ENCODE data around the gene TTC33. TPM values are rescaled to one million over a fixed set of nuclear protein-coding genes. Genes with fewer than 3 reads are reported as not detected.
"Not testable (repeated sequence)": the region's sequence is repeated elsewhere in the genome, so short reads cannot be mapped to it uniquely, and the experiment has no call there.

Gene TTC33
- polyA plus RNA-seq, 4 donors: 31.5 to 43.9 (median 34.2) TPM

DNA sequence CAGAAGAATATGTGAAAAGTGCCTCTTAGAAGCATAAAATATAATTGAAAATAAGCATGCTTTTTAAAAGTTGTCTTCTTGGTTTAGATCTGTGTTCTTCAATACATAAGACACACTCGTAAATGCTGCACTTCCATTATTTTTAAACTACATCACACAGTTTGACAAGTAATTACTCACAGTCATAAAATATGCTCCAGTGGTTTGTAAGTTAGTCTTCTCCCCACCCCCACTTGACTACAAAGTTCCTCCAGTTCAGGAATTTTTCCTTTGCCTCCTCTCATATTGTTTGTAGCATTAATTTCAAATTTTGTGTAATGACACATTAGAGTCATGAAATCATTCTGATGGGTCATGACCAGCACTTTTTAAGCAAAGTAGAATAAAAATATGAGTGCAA lies 136.3 kb downstream of the TTC33 start:
- DNase-seq (ENCODE audit: low read depth in 4 of 4, low spot score in 2 of 4): peak in 1 of 4 donors; percentile 21

DNA sequence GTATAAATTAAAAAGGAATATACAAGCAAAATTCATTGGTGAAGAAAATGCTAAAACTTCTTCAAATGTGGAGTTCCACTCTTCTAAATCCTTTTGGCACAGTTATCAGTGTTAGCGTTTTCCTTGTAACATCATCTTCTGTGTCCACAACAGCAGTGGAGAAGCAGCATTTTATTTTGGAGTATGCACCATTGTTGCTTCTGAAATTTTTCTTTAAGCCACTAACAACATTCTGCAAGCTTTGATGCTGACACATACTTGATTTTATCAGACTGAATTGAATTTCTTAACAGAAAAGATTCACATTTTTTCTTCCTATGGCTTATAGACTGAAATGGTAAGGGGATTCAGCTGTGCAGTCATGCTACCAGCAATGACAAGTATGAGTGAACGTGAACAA lies 136.8 kb downstream of the TTC33 start:
- DNase-seq (ENCODE audit: low read depth in 4 of 4, low spot score in 2 of 4): no peak

DNA sequence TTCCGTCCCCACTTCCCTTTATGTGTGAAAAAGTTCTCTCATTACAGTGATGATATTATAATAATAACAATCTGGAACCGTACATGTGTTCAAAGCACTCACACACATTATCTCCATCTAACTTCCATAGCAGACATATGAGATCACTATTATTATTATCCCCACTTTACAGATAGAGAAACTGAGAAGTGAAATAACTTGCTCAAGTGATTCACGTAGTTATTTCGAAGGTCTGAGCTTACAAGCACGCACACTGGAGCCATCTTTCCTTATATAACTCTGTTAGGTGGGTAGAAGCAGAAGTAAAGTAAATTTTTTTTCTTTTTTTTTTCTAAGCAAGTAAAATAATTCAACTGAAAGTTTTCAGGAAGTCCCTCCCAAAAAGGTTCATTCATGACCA lies 139.0 kb downstream of the TTC33 start:
- no peak for DNase-seq (ENCODE audit: low read depth in 4 of 4, low spot score in 2 of 4)

DNA sequence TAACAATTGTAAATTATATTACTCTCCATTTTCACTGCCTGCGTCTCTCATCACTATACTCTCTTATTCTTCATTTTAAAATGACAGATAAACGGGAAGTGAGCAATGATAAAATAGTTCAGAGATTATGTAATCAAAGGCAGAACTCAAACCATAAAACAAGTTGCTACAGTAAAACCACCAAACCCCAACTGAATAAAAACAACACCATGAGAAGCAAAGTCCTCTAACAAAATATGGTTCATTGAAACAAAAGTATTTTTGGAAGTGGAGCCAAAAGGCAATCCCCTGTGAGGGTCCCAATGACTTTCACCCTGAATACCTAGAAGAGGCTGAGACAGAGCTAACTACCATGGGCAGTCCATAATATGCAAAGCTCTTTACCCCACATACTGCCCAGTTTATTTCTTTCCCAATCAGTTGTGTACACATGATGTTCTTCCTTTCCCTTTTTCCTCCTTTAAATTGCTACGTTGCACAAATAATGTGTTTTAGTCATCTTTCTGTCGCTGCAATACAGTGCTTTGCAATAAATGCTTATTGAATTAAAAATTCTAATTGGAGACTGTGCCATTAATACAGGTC lies 140.1 kb downstream of the TTC33 start:
- DNase-seq (ENCODE audit: low read depth in 4 of 4, low spot score in 2 of 4): no peak

DNA sequence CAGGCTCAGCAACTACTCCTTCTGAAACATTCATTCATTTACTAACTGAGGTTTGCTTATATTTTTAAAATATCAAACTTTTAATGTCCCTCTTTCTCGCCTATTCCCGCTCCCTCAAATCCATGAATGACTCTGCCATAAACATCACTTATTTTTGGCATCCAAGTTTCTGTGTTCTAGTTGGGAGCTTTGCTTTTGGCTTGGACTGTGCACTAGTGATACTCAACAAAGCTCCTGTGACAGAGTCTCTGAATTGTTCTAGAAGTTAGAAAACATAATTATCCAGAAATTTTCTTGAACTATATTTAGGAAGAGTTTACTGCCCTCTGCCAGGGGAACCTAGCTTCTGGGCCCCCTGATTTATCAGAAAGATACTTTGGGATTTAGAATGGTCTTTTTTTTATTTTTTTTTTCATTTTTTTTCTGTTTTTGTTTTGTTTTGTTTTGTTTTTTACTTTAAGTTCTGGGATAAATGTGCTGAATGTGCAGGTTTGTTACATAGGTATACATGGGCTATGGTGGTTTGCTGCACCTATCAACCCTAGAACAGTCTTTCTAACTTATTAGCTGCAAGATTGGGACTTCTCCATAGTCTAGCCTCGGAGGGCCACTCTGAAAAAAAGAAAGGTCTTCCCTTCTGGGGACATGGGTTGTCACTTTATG lies 140.7 kb downstream of the TTC33 start:
- DNase-seq (ENCODE audit: low read depth in 4 of 4, low spot score in 2 of 4): no peak

DNA sequence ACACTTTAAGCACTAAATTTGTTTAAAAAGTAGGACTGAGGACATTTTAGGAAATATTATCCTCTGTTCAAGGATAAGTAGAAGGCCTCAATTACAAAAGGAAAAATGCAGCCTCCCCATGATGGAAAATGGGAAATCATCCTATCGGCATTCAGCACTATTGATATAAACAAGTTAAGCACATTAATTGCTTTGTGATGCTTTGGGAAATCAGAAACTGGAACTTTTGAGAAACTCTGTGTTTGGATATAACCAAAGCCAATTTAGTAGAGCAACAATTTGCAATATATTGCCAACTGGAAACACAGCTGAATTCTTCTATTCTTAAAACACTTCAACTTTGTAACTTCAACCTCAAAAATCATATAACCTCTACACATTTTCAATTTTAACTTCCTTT lies 141.3 kb downstream of the TTC33 start:
- no peak for DNase-seq (ENCODE audit: low read depth in 4 of 4, low spot score in 2 of 4)

DNA sequence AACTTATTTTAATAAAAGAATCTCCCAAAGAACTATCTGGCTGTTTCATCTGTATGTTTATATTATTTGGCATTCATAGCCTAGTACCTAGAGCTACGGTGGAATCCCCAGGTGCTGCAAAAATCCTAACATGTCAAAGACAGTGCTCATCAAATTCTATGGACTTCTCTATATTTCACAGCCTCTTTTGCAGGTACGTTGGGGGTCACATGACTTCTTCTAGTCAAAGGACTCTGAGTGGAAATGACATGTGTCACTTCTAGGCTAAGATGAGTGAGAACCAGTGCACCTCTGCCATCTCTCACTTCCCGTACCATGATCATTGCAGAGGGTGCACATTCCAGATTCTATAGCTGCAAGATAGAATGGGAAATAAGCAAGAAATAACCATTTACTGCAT lies 148.6 kb downstream of the TTC33 start:
- DNase-seq (ENCODE audit: low read depth in 4 of 4, low spot score in 2 of 4): no peak

DNA sequence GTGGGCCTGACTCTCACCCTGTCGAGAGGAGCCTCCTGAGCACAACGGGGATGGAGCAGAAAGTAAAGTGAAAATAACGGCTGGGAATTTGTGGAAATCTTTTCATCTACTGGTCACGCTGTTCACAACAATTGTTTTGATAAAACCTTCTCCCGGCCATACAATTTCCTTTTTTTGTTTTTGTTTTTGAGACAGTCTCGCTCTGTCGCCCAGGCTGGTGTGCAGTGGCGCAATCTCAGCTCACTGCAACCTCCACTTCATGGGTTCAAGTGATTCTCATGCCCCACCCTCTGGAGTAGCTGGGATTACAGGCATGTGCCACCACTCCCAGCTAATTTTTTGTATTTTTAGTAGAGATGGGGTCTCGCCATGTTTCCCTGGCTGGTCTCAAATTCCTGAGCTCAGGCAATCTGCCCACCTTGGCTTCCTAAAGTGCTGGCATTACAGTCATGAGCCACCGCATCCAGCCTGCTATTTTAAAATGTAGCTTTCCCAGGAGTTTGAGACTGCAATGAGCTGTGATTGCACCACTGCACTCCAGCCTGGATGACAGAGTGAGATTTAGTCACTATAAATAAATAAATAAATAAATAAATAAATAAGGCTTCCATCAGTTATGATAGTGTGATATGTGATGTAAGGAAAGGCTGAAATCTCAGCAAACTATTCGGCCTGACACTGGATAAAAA lies 149.5 kb downstream of the TTC33 start:
- no peak for DNase-seq (ENCODE audit: low read depth in 4 of 4, low spot score in 2 of 4)

DNA sequence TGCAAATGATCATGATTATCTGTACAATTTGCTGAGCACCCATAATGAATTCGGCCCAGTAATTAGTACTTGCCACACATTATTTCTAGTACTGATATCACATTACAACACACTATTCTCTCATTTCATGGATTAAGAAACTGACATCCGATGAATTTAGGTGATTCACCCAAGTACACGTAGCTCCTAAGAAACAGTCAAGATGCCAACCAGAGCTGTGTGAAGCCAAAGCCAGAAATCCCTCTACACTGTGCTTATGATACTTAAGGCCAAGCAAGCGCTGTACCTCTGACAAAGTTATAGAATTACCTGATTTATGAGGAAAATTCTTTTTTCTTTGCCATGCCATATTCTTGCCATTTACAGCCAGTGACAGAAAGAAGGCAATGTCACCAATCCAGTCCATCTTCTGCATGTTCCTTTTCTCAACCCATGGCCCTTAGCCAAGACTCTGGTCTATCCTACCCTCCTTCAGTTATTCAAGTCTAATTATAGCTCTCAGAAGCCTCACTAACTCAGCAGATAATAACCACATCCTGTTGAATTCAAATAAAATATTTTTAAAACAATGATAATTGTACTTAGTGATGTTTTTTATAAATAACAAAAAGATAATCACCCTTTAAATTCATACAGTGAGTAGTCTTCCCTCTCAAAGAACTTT lies 150.3 kb downstream of the TTC33 start:
- DNase-seq (ENCODE audit: low read depth in 4 of 4, low spot score in 2 of 4): no peak

DNA sequence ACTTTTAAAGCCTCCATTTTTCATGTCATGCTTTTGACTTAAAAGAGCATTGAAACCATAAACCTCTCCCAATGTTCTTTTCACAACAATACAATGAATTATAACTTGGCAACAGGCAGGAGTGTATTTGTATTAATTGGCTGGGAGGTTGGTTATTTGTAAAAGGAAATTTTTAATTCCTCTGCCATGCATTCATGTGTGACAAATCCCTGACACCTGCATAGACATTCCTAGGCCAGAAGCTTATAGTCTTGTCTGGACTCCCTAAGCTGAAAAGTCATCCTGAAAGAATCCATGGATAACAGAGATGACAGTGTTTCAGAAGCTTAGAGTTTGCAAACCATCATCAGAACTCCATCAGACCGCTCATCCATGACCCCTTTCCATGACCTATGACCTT lies 152.4 kb downstream of the TTC33 start:
- DNase-seq (ENCODE audit: low read depth in 4 of 4, low spot score in 2 of 4): peak in 1 of 4 donors; percentile 24

DNA sequence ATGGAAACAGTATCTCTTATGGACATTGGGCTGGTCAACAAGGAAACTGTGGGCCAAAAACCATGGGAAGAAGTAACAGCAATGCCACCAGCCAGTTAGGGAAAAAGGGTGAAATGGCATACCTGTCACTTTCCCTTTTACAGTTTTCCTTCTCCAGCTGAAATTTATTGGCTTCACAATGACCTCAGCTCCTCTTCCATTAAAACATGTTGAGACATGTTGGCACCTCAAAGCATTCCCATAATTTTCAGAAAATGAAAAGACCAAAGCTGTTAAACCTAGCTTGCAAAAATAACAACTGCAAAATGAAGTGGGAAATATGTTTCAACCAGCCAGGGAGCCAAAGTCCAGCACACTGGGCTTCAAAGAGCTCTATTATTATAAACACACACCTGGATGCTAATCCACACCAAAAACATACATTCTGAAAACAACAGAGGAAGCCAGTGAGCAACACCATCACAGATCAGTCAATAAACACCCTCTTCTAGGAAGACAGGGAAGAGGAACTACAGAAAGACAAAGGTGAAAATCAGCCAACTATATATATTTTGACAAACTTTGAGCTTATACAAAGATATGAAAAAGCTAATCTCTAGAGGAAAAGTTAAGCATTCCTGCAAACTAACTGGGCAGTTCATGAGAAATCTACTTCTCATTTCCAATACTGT lies 154.4 kb downstream of the TTC33 start:
- DNase-seq (ENCODE audit: low read depth in 4 of 4, low spot score in 2 of 4): no peak

DNA sequence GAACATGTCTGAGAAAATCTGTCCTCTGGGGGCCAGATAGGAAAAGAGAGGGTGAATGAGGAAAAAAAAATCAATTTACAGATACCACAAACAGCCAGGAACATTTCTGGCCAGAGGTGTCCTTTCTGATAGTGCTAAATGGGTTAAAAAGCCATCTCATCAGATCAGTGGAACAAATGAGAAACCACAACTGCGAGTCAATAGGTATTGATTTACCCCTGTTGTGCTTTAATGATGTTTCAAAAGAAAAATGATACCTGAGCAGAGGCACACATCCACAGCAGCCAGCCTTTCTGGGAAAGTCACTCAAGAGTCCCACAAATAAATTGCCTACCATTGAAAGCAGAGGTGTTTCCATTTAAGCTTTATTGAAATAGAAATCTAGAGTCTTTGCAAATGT lies 155.4 kb downstream of the TTC33 start:
- no peak for DNase-seq (ENCODE audit: low read depth in 4 of 4, low spot score in 2 of 4)

DNA sequence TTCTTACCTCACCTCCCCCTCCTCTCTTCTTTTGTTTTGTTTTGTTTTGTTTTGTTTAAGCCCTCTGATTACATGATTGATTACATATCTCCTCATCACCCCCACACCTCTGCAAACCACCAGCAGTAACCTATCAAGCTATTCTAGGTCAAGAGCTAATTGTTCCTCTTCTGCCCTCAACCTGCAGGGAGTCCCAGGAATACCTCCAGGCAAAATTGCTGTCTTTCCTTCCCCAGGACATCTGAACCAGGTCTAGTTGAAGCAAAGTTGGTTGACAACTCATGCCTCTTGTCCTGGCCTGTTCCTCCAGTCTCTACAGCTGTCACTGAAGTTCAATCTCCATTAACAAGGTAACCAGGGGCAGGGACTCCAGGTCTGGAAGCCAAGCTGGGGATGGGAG lies 156.1 kb downstream of the TTC33 start:
- DNase-seq (ENCODE audit: low read depth in 4 of 4, low spot score in 2 of 4): no peak

DNA sequence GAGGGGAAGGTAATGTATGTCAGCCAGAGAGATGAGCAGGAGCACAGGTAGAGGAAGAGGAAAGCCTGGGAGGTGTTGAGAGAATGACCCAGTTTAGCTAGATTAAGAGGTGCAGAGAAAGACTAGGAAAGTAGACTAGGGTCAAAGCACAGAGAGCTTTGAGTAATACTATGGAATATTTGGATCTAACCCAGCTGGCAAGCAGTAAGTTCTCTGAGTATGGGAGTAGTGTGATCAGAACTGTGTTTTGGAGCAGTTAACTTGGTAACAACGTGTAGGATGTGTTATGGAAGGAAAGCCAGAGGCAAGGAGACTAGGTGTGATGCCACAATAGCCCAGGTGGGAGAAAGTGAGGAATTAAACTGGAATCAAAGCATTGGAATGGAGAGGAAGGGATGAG lies 160.9 kb downstream of the TTC33 start:
- no peak for DNase-seq (ENCODE audit: low read depth in 4 of 4, low spot score in 2 of 4)

DNA sequence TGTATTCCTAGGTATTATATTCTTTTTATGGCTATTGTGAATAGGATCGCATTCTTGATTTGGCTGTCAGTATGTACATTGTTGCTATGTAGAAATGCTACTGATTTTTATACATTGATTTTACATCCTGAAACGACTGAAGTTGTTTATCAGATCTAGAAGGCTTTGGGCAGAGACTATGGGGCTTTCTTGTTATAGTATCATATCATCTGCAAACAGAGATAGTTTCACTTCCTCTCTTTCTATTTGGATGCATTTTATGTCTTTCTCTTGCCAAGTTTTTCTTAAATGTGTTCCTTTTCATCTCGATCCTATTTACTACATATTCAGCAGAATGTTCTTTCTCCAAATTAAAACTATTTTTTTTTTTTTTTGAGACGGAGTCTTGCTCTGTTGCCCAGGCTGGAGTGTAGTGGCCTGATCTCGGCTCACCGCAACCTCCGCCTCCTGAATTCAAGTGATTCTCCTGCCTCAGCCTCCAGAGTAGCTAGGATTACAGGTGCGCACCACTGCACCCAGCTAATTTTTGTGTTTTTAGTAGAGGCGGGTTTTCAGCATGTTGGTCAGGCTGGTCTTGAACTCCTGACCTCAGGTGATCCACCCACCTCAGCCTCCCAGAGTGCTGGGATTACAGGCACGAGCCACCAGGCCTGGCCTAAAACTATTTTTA lies 163.9 kb downstream of the TTC33 start:
- not testable (repeated sequence) for DNase-seq (ENCODE audit: low read depth in 4 of 4, low spot score in 2 of 4)

DNA sequence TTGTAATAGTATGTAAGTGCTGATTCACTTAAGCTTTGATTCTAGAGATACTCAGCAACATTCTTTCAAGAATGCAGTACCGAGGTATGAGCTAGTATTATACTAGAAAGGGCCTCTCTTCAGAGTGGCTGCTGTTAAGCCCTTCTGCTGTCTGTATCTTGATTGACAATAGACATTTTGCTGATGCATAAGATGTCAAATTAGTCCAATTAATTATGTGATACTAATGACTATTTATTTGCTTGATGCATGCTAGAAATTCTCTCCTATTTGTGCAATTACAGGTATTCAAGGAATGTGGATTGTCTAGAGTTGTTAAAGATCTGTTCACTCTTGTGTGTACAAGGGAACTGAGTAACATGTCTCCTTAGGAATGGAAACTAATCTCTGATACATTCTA lies 168.4 kb downstream of the TTC33 start:
- no peak for DNase-seq (ENCODE audit: low read depth in 4 of 4, low spot score in 2 of 4)

DNA sequence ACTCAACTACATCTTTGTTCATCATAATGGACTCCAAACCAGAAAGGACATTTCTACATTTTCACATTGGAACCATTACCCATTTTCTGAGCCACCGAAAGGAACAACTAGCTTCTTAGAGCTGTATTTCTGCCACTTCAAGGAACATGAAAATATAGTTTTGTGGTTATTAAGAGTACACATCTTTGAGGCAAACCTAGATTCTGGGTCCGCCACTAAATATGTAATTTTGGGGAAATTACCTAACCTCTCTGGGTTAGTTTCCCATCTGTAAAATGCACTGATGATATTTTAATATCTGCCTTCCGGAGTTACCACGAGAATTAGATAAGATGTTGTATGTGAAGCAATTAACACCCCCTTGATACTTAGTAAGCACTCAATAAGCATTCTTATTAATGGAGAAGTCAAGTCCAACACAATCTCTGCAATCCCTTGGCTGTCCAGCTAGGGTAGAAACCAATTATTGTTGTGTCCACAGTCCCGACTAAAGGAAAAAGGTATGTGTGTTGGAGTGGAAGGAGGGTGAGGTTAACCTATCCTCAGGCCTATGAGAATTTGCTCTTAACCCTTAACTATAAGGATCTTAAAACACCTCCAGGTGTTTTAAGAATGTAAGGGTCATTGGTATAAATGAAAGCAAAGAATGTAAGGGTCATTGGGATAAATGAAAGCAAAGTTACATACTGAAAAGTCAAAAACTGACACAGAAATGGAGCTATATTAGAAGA lies 170.1 kb downstream of the TTC33 start:
- DNase-seq (ENCODE audit: low read depth in 4 of 4, low spot score in 2 of 4): no peak

DNA sequence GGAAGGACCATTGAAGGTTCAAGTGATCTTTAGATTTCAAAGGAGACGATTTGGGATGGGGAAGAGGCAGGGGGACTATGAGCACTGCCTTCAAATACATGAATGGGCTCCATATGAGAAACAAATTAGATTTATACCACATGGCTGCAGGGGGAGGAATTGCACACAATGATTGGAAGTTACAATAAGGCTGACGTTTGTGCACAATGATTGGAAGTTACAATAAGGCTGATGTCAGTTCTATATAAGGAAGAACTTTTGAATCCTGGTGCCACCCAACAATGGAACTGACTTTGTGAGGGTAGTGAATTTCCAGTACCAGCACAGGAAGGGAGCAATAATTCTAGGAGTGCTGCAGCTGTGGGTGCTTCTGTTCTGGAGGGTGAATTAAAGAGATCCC lies 171.7 kb downstream of the TTC33 start:
- no peak for DNase-seq (ENCODE audit: low read depth in 4 of 4, low spot score in 2 of 4)

DNA sequence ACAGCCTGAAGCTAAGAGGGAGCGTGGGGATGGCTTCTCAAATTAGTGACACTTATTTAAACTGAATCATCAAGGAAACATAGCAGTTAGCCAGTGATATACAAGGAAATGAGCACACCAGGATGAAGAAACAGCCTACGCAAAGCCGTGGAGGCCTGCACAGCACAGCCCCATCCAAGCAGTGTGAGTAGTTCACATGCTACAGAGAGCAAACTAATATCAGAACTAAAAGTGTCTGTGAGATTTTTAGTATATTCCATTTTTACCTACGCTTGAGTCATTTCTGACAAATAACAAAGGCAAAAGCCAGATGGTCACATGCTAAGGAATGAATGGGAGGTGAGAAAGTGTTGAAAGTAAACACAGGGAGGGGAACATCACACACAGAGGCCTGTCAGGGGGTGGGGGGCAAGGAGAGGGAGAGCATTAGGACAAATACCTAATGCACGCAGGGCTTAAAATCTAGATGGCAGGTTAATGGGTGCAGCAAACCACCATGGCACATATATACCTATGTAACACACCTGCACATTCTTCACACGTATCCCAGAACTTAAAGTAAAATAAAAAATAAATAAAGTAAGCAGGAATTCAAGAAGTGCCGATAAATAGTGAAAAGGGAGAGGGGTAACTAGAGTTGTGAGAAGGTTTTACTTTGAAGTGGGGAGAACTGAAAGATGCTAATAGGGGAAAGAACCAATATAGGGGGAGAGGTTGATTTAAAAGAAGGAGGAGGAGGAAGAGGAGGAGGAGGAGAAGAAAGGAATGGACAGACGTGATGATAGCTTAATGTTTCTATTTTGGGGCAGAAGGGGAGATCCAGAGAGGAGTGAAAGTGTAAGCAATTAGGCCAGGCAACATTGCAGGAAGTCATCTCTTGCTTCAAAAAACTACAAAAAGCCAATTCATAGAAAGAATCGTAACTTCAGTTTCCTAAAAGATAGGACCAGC lies 177.0 kb downstream of the TTC33 start:
- no peak for DNase-seq (ENCODE audit: low read depth in 4 of 4, low spot score in 2 of 4)
